KG1 (cell line): ENCODE measurements around the gene SIRT7.

Source experiments
- DNase-seq: peaks from one replicate; lab custom pipeline; 2025; lab: John Stamatoyannopoulos, UW

SIRT7 gene

GRCh38 chr17:81905424-81905875 lies 12.5 kb downstream of the SIRT7 start:
- no peak for DNase-seq

- no peak for DNase-seq
These were observed 13.2 kb downstream of the SIRT7 start for GRCh38 chr17:81904600-81905423.

DNA sequence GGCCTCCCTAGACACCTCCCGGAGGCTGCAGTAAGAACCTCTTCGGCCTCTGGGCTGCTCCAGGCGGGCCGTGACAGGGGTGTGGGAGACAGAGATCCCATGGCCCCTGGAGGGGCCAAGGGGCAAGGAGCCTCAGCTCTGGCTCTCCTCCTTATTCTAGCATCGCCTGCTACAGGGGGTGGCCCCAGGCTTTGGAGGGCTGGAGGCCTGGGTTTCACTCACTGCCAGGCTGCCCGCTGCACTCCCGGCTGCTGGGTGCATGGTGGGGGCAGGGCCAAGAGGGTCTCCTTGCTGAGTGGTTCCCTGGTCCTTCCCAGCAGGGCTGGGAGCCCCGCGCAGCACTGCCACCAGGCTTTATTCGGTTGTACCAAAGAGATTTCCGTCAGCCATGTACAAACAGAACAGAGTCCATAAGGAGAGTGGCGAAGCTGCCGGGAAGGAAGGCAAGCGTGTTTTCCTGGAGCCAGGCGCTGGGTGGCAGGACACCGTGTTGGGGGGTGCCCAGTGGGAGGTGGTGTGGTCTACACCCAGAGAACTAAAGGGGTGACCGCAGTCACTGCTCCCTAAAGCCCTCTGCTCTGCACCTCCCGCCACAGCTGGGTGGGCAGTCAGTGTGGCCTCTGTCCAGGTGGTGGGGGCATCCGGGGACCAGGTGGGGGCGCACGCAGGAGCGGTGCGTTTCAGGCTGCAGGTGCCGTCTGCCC lies 13.9 kb downstream of the SIRT7 start:
- no peak for DNase-seq

DNA sequence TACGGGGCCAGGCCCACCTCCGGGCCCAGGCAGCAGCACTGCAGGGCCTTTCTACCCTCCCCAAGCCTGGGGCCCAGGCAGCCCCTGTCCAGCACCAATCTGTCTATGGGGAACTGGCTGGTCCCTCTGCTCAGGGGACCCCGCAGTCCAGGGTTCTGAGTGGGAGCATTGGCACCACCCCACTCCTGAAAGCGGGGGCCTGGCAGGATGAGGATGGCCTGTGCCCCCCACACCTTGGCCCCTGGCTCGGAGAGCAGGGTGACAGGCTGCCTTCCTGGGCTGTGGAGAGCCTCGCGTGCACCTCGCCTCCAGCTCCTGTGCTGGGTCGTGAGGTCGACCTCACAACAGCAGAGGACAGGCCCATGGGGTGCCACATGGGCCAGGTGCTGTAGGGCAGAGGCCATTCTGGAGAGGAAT lies 14.6 kb downstream of the SIRT7 start:
- no peak for DNase-seq

- no peak for DNase-seq
These were observed 15.1 kb downstream of the SIRT7 start for GRCh38 chr17:81902653-81903414.

DNA sequence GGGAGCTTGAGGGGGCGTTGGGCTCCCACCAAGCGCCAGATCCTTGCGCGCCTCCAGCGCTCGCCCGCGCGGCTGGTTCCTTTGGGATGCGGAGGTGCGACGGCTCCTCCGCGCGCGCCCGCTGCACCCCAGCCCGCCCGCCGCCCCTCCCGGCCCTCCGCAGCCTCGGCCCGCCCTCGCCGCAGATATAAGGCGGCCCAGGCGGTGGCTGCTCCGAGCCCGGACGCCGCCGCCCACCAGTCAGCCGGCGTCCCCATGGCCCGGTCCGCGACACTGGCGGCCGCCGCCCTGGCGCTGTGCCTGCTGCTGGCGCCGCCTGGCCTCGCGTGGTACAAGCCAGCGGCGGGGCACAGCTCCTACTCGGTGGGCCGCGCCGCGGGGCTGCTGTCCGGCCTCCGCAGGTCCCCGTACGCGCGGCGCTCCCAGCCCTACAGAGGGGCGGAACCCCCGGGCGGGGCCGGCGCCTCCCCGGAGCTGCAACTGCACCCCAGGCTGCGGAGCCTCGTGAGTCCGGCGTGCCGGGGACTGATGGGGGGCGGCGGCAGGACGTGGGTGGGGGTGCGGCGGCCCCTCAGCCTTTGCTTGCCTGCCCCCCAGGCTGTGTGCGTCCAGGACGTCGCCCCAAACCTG lies 15.8 kb downstream of the SIRT7 start, which contains the start of gene NPB:
Gene NPB, plus strand, starts transcription at position 216 of the 630 bp plus-strand sequence. Its CDS starts 40 bp downstream, at position 256.
- no peak for DNase-seq

DNA sequence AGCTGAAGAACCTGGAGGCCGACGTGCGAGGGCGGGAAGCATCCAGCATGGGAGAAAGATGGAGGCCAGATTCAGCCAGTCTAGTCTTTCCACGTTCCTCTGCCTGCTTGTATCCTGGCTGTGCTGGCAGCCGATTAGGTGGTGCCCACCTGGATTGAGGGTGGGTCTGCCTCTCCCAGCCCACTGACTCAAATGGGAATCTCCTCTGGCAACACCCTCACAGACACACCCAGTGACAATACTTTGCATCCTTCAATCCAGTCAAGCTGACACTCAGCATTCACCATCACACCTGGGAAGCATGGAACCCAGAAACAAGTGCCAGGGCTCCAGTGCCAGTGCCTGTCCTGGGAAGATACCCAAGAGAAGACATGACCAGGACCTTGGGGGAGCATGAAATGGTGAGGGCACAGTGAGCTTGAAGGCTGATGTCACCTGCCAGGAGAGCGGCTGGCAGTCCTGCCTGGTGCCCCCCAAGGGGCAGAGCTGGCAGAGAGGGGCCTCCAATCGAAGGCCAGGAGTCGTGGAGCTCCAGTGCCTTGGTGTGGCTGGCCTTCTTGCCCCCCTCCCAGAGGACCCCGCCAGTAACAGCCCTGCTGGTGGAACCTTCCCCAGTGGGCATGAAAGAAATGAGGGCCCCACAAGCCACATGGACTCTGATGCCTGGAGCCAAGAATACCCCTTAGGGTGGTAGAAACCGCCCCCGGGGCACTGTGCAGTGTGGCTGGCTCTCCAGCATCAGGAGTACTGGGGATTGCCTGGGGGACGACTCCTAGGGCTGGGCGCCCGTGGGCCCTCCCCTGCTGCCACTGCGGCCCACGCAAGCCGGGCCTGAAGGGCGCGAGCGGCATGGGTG lies 16.6 kb downstream of the SIRT7 start:
- DNase-seq: no peak

- no peak for DNase-seq
These were observed 17.7 kb downstream of the SIRT7 start for GRCh38 chr17:81900181-81900820.

DNA sequence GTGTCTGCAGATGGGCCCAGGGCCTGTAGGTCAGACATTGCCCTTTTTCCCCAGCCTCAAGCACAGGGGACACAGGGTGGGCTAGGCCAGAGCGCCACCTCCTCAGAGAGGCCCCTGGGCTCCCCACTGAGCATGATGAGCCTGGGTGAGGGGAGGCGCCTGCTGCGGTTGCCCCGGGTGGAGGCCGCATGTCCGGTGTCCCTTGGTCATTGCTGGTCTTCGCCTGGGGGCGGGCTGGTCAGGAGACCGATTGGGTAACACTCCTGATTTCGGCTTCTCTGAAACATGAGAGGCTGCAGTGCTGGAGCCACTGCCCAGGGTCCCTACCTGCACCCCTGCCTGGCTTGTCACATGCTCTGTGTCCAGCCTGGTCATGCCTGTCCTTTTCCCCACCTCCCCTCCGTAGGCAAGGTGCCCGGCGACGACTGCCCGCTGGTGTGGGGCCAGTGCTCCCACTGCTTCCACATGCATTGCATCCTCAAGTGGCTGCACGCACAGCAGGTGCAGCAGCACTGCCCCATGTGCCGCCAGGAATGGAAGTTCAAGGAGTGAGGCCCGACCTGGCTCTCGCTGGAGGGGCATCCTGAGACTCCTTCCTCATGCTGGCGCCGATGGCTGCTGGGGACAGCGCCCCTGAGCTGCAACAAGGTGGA lies 18.3 kb downstream of the SIRT7 start:
- DNase-seq: no peak

DNA sequence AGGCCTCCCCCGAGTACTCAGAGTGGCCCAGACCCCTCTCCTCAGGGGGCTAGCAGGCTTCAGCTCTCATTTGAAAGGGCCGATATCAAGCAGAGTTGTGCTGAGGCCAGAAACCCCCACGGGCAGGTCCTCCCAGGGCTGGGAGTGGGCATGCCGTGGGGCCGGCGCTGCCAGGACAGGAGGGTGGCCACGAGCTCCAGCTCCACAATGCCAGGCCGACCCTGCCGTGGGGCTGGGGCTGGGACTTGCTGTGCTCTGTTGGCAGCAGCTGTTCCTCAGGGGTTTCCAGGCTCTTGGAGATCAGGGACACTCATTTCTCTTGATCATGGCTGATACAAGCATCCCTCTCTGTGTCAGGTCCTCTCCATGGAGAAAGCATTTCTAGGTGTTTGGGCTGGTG lies 19.1 kb downstream of the SIRT7 start:
- DNase-seq: no peak

GRCh38 chr17:81898029-81898866 lies 19.7 kb downstream of the SIRT7 start:
- no peak for DNase-seq

- no peak for DNase-seq
These were observed 22.6 kb downstream of the SIRT7 start for GRCh38 chr17:81895400-81895799.

- DNase-seq: no peak
These were observed 26.7 kb downstream of the SIRT7 start for GRCh38 chr17:81891303-81891552.

- no peak for DNase-seq
These were observed 27.3 kb downstream of the SIRT7 start for GRCh38 chr17:81890447-81891302.

GRCh38 chr17:81889602-81890001 lies 28.4 kb downstream of the SIRT7 start:
- DNase-seq: no peak

DNA sequence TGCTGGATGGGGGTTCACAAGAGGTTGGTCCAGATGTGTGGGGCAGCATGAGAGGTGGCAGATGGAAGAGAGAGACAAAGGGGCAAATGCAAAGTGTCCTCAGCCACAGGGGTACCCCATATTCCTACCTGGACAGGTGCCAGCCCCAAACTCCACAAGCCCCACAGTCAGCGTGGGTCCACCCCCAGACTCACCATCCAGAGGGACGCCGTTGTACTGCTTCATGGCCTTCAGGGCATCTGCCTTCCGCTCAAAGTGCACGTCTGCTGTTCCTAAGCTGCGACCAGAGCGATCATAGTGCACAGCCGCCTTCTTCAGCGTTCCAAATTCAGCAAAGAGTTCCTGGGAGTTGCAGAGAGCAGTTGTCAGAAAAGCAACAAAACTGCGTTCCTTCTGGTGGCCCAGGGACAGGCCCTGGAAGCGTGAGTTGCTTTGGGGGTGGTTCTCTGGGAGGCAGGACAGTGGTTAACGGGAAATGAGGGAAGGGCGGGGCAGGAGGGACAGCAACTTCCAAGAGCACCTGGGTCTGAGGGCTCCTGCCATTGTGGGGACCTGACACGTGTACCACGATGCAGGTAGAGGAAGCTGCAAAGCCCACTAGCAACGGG lies 28.9 kb downstream of the SIRT7 start:
- DNase-seq: no peak

DNA sequence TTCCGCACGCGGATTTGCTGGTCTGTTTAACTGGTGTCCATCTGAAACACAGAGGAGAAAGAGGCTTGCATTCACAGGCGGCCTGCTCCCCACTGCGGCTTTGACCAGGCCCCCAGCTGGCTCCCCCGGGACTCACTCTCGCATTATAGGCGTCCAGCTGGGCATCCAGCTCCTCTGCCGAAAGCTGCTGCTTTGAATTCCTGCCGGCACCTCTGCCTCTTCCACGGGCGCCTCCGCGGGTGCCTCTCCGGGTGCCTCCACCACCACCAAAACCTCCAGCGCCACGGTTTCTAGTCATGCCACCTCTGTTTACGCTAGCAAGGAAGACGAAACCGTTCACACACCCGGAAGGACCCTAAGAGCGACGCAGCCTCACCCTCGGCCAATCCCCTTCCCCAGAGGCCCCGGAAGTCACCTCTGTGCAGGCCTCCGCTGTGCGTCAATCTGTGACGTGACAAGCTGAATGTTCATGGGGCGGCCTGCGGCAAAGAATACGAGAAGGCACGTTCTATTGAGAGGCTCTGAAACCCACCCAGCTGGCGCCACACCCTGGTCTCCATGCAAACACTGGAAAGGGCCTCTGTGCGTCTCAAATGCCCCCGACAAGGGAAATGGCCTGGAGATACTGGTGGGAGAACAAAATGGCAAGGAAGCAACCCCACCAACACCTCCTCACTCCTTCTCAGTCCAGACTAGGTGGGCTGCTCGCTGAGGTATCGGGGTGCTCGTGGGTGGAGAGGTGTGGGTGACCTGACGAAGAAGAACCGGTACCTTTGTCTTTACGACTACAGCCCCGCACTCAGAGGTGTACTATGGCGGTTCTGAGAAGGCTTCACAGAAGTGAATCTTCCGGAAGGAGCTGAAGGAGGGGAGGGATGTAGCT lies 29.6 kb downstream of the SIRT7 start:
- no peak for DNase-seq
